Measurements from ENCODE around the gene VAV2.

The VAV2 gene

DNA sequence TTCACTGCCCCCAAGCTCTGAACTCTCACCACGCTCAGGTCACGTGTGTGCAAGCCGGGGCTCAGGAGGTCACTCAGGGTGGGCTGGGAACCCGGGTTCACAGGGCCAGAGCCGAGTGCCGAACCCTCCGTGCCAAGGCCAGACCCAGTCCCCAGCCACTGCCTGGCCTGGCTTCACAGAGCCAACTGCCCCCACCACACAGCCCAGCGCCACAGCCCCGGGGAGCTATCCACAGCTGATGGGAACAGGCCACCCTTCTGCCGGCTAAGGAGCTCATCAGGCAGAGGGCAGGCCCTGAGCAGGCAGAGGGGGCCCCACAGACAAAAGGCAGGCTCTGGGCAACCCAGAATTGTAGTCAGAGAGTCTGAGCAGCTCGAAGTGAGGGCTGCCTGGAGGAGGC is 117.0 kb downstream of the VAV2 start:
- no peak for DNase-seq (ENCODE audit: low read depth in 2 of 2)

- DNase-seq (ENCODE audit: low read depth in 2 of 2), result no peak
Observed at GRCh38 chr9:133874659-133875058, 117.5 kb downstream of the VAV2 start.

DNA sequence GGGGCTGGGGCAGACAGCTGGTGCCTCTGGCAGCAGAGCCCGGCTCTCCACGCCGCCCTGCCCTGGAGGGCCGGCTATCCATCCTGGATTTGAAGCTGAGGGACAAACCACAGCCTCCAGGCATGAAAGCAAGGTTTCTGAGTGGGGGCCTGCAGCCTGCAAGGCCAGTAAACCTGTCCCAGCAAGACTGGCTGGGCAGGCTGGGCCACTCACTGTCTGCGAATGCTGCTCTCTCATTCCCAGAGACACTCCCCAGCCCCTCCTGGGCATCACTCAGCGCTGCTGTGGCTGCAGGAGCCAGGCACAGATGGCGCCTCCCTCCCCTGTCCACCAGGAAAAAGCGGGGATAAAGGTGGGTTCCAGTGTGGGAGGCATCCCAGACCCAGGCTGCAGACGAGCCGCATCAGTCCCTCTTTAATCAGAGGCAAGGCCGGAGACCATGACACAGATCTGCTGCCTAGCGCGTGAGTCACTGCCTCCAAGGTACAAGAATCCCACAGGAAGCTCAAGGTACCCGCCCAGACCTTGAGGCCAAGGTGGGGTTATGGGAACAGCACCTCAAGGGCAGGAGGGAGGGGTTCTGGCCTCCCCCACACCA is 118.0 kb downstream of the VAV2 start:
- DNase-seq (ENCODE audit: low read depth in 2 of 2), result no peak

DNA sequence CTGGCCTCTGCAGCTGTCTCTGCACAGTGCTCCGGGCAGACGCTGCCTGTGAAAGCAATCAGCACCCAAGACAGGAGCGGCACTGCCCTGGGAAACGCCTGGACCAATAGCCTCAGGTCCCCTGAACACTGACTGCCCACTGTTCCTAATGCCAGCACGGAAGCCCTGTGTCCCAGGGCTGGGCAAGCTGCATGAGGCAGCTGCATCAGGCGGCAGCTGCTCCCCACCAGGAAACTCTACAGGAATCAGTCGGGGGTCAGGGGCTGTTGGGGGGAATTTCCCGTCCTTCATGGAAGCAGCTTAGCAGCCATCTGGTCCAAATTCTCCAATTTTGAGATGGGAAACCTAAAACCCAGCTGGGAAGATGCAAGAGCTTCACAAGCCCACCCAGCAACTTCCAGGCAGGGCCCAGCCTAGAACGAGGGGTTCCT is 118.6 kb downstream of the VAV2 start:
- no peak for DNase-seq (ENCODE audit: low read depth in 2 of 2)

- no peak for DNase-seq (ENCODE audit: low read depth in 2 of 2)
Observed at GRCh38 chr9:133873009-133873408, 119.1 kb downstream of the VAV2 start.

GRCh38 chr9:133870598-133871595 is 121.2 kb downstream of the VAV2 start:
- no peak for DNase-seq (ENCODE audit: low read depth in 2 of 2)

- no peak for DNase-seq (ENCODE audit: low read depth in 2 of 2)
Observed at GRCh38 chr9:133869674-133870405, 122.3 kb downstream of the VAV2 start.

DNA sequence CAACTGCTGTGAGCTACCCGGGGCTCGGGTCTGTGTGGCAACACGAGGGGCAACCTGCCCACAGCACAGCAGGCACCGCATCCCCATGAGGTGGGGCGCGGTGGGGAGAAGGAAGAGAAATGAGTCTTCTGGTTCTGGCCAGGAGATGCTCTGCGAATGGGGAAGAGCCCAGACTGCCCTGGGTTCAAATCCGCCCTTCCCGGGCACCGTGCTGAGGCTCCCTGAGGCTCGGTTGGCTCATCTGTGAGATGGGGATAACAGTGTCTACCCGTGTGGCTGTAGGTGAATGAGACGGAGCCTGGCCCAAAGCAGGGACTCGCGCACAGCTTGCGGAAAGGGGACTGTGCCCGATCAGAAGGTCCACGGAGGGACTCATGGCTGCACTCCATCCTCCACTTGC is 123.9 kb downstream of the VAV2 start:
- DNase-seq (ENCODE audit: low read depth in 2 of 2), result no peak

GRCh38 chr9:133866946-133867345 is 125.2 kb downstream of the VAV2 start:
- DNase-seq (ENCODE audit: low read depth in 2 of 2), result no peak

GRCh38 chr9:133864011-133864410 is 128.1 kb downstream of the VAV2 start:
- no peak for DNase-seq (ENCODE audit: low read depth in 2 of 2)

- no peak for DNase-seq (ENCODE audit: low read depth in 2 of 2)
Observed at GRCh38 chr9:133863257-133863592, 128.9 kb downstream of the VAV2 start.

DNA sequence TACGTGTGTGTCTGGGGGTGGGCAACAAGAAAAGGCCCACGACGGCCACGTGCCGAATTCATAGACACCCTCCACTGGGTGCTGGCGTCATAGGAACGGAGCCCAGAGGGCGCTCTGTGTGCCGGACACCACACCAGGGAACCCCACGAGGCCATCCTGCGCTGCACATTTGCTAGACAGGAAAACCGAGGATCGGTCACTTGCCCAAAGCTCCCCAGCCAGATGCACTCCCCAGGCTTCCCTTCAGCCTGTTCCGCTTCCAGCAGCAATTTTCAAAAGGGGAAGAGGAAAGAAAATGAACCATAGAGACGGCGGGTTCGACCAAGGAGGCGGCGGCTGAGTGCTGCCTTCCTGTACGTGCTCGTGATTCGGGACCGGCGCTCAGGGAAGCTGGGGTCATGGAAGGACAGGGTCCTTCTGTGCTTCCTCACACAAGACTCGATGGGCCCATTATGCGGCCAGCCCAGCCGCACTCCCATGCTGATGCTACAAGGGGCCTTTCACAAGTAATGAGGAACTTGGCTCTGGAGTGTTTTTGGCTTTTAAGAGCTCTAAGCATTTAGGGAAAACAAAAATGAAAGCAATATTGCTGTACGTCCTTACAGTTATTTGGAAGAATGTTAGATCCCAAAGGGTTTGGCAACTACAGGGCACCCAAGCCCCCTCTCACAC is 129.4 kb downstream of the VAV2 start:
- DNase-seq (ENCODE audit: low read depth in 2 of 2), result no peak

DNA sequence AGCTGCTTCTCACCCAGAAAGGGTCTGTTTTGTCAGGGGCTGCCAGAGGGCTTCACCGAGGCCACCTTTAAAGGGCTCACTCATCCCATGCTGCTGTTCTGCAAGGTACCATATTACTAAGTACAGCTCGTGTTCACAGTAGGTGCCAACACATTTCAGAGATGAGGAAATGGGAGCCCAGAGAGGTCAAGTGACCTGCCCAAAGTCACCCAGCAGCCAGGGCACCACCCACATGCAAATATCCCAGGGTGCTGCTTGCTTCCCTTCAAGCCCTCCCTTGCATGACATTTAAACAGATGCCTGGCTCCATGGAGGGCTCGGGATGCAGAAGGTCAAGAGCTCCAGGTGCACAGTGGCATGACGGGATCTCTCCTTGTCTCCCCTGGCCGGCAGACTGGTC is 130.4 kb downstream of the VAV2 start:
- no peak for DNase-seq (ENCODE audit: low read depth in 2 of 2)

GRCh38 chr9:133861086-133861485 is 131.0 kb downstream of the VAV2 start:
- no peak for DNase-seq (ENCODE audit: low read depth in 2 of 2)

DNA sequence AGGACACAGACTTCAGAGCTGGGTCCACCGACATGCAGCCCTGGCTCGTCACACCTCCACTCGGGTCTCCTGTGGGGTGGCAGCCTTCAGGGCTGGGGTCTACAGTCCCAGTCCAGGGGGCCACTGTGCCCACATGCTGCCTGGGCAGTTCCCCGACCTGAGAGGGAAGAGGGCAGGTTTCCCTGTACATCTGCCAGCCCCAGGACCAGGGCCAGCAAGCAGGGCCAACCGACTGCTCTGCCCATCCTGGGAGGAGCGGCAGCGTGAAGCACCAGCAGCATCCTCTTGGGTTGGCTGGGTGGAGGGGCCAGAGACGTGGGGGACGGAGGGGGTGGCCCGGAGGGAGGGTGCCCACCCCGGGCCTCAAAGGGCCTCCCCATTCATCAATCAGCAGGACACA is 133.4 kb downstream of the VAV2 start:
- no peak for DNase-seq (ENCODE audit: low read depth in 2 of 2)

- no peak for DNase-seq (ENCODE audit: low read depth in 2 of 2)
Observed at GRCh38 chr9:133857639-133858038, 134.5 kb downstream of the VAV2 start.

- no peak for DNase-seq (ENCODE audit: low read depth in 2 of 2)
Observed at GRCh38 chr9:133856798-133857197, 135.3 kb downstream of the VAV2 start.

GRCh38 chr9:133855802-133856521 is 136.2 kb downstream of the VAV2 start:
- DNase-seq (ENCODE audit: low read depth in 2 of 2), result peak; percentile 20 to 25

GRCh38 chr9:133855371-133855770 is 136.8 kb downstream of the VAV2 start:
- DNase-seq (ENCODE audit: low read depth in 2 of 2), result no peak

GRCh38 chr9:133854765-133855164 is 137.4 kb downstream of the VAV2 start:
- DNase-seq (ENCODE audit: low read depth in 2 of 2), result no peak

- no peak for DNase-seq (ENCODE audit: low read depth in 2 of 2)
Observed at GRCh38 chr9:133854048-133854447, 138.1 kb downstream of the VAV2 start.

Measured in fibroblast of skin of left quadriceps (primary cell).